HG03521 (cell line): ENCODE results near the gene LYSMD3.

ENCODE experiments used
- ATAC-seq: cut with Tn5 transposase; IDR thresholded peaks from one replicate; pipeline ENCODE4 v1.9.1; 2021; ENCODE audit warnings: mild to moderate bottlenecking, moderate library complexity; ENCODE audit not compliant: unreplicated experiment

Gene LYSMD3

GRCh38 chr5:90548069-90548593 is 18.7 kb upstream of the LYSMD3 start:
- no peak for ATAC-seq

GRCh38 chr5:90547072-90547536 is 17.7 kb upstream of the LYSMD3 start:
- ATAC-seq, result no peak

GRCh38 chr5:90546216-90546837 is 16.9 kb upstream of the LYSMD3 start:
- ATAC-seq, result no peak

- ATAC-seq, result no peak
Measured at GRCh38 chr5:90545511-90545910, 16.1 kb upstream of the LYSMD3 start.

GRCh38 chr5:90542827-90543519 is 13.6 kb upstream of the LYSMD3 start:
- ATAC-seq, result no peak

- no peak for ATAC-seq
Measured at GRCh38 chr5:90534922-90535321, 5.5 kb upstream of the LYSMD3 start.

- no peak for ATAC-seq
Measured at GRCh38 chr5:90533794-90534193, 4.4 kb upstream of the LYSMD3 start.

- no peak for ATAC-seq
Measured at GRCh38 chr5:90530736-90531487, 1.5 kb upstream of the LYSMD3 start.

GRCh38 chr5:90529939-90530677 is 724 bp upstream of the LYSMD3 start:
- peak; percentile 43 for ATAC-seq

GRCh38 chr5:90528601-90529193 is 687 bp downstream of the LYSMD3 start:
- peak; percentile 1 for ATAC-seq

GRCh38 chr5:90519081-90519480 is 10.3 kb downstream of the LYSMD3 start:
- ATAC-seq, result no peak

- no peak for ATAC-seq
Measured at GRCh38 chr5:90518661-90519060, 10.7 kb downstream of the LYSMD3 start.

GRCh38 chr5:90514520-90514919 is 14.9 kb downstream of the LYSMD3 start:
- ATAC-seq, result no peak

- ATAC-seq, result no peak
Measured at GRCh38 chr5:90510438-90510837, 18.9 kb downstream of the LYSMD3 start.

- no peak for ATAC-seq
Measured at GRCh38 chr5:90506221-90506620, 23.2 kb downstream of the LYSMD3 start.

GRCh38 chr5:90504743-90505142 is 24.6 kb downstream of the LYSMD3 start:
- ATAC-seq, result no peak

- no peak for ATAC-seq
Measured at GRCh38 chr5:90503596-90503995, 25.8 kb downstream of the LYSMD3 start.

GRCh38 chr5:90495146-90495545 is 34.2 kb downstream of the LYSMD3 start:
- ATAC-seq, result no peak

- ATAC-seq, result no peak
Measured at GRCh38 chr5:90494043-90494442, 35.3 kb downstream of the LYSMD3 start.

- no peak for ATAC-seq
Measured at GRCh38 chr5:90488791-90489190, 40.6 kb downstream of the LYSMD3 start.

- no peak for ATAC-seq
Measured at GRCh38 chr5:90484540-90484939, 44.8 kb downstream of the LYSMD3 start.
